ENCODE results near the gene KPNA4.
"Not testable (repeated sequence)": the region's sequence is repeated elsewhere in the genome, so short reads cannot be mapped to it uniquely, and the experiment has no call there.

KPNA4 gene

GRCh38 chr3:160611141-160611540, 45.8 kb upstream of the KPNA4 start:
- TF ChIP-seq CTCF (IDR thresholded peaks at IDR 0.05; ENCODE audit: borderline replicate concordance, extremely low read depth, low read length, poor library complexity, severe bottlenecking) (no peak), EZH2 (IDR thresholded peaks at IDR 0.05; ENCODE audit: borderline replicate concordance, low read depth, low read length, severe bottlenecking) (no peak)
- H3K27me3 ChIP-seq (ENCODE audit: insufficient read depth, low read length, poor library complexity): no peaks in the 10 kb centered on the region
- H3K36me3 ChIP-seq (ENCODE audit: insufficient read depth, low read length): no peaks in the 10 kb centered on the region
- no peaks in the 10 kb centered on the region for H3K79me2 ChIP-seq (ENCODE audit: insufficient read depth, low read length)
- H3K4me3 ChIP-seq (ENCODE audit: low read depth in 1 of 2, low read length in 2 of 2): no peak overlapping the region
- ATAC-seq (ENCODE audit: insufficient read depth, low read depth) (no peak), DNase-seq (no peak)
- no peaks in the 10 kb centered on the region for H3K9me3 ChIP-seq (ENCODE audit: insufficient read depth, low read length, severe bottlenecking)
- no peak overlapping the region for H3K9ac ChIP-seq (ENCODE audit: low read depth, low read length)
- no peak overlapping the region for H3K4me2 ChIP-seq (ENCODE audit: insufficient read depth, low read length)
- H4K20me1 ChIP-seq (ENCODE audit: insufficient read depth, low read length): no peaks in the 10 kb centered on the region
- no peak overlapping the region for H3K27ac ChIP-seq (ENCODE audit: low read length)
- H2AFZ ChIP-seq (ENCODE audit: low read depth, low read length): no peak overlapping the region
- no peaks in the 10 kb centered on the region for H3K4me1 ChIP-seq (ENCODE audit: insufficient read depth, low read length)

- ATAC-seq (ENCODE audit: insufficient read depth, low read depth) (no peak), DNase-seq (no peak)
- Histone ChIP-seq H3K27ac (ENCODE audit: low read length) (no peak overlapping the region), H2AFZ (ENCODE audit: low read depth, low read length) (no peak overlapping the region), H3K79me2 (ENCODE audit: insufficient read depth, low read length) (no peaks in the 10 kb centered on the region), H3K4me3 (ENCODE audit: low read depth in 1 of 2, low read length in 2 of 2) (no peak overlapping the region), H3K4me2 (ENCODE audit: insufficient read depth, low read length) (no peak overlapping the region), H3K9ac (ENCODE audit: low read depth, low read length) (no peak overlapping the region), H3K9me3 (ENCODE audit: insufficient read depth, low read length, severe bottlenecking) (no peaks in the 10 kb centered on the region), H3K27me3 (ENCODE audit: insufficient read depth, low read length, poor library complexity) (no peaks in the 10 kb centered on the region), H3K4me1 (ENCODE audit: insufficient read depth, low read length) (no peaks in the 10 kb centered on the region), H4K20me1 (ENCODE audit: insufficient read depth, low read length) (no peaks in the 10 kb centered on the region), H3K36me3 (ENCODE audit: insufficient read depth, low read length) (no peaks in the 10 kb centered on the region)
- no peak for TF ChIP-seq EZH2 (IDR thresholded peaks at IDR 0.05; ENCODE audit: borderline replicate concordance, low read depth, low read length, severe bottlenecking)
- TF ChIP-seq CTCF (IDR thresholded peaks at IDR 0.05; ENCODE audit: borderline replicate concordance, extremely low read depth, low read length, poor library complexity, severe bottlenecking): no peak
These were observed 43.5 kb upstream of the KPNA4 start for GRCh38 chr3:160608870-160609269.

GRCh38 chr3:160607826-160608225, 42.5 kb upstream of the KPNA4 start:
- H2AFZ ChIP-seq (ENCODE audit: low read depth, low read length): no peak overlapping the region
- DNase-seq (no peak), ATAC-seq (ENCODE audit: insufficient read depth, low read depth) (no peak)
- no peak overlapping the region for H3K9ac ChIP-seq (ENCODE audit: low read depth, low read length)
- H3K9me3 ChIP-seq (ENCODE audit: insufficient read depth, low read length, severe bottlenecking): no peaks in the 10 kb centered on the region
- no peaks in the 10 kb centered on the region for H4K20me1 ChIP-seq (ENCODE audit: insufficient read depth, low read length)
- TF ChIP-seq CTCF (IDR thresholded peaks at IDR 0.05; ENCODE audit: borderline replicate concordance, extremely low read depth, low read length, poor library complexity, severe bottlenecking): no peak
- no peak for TF ChIP-seq EZH2 (IDR thresholded peaks at IDR 0.05; ENCODE audit: borderline replicate concordance, low read depth, low read length, severe bottlenecking)
- H3K79me2 ChIP-seq (ENCODE audit: insufficient read depth, low read length): no peaks in the 10 kb centered on the region
- no peak overlapping the region for H3K27ac ChIP-seq (ENCODE audit: low read length)
- H3K27me3 ChIP-seq (ENCODE audit: insufficient read depth, low read length, poor library complexity): no peaks in the 10 kb centered on the region
- no peak overlapping the region for H3K4me3 ChIP-seq (ENCODE audit: low read depth in 1 of 2, low read length in 2 of 2)
- no peaks in the 10 kb centered on the region for H3K36me3 ChIP-seq (ENCODE audit: insufficient read depth, low read length)
- no peaks in the 10 kb centered on the region for H3K4me1 ChIP-seq (ENCODE audit: insufficient read depth, low read length)
- H3K4me2 ChIP-seq (ENCODE audit: insufficient read depth, low read length): no peak overlapping the region

- no peaks in the 10 kb centered on the region for H3K27me3 ChIP-seq (ENCODE audit: insufficient read depth, low read length, poor library complexity)
- H3K79me2 ChIP-seq (ENCODE audit: insufficient read depth, low read length): no peaks in the 10 kb centered on the region
- H3K4me1 ChIP-seq (ENCODE audit: insufficient read depth, low read length): no peaks in the 10 kb centered on the region
- no peaks in the 10 kb centered on the region for H3K36me3 ChIP-seq (ENCODE audit: insufficient read depth, low read length)
- no peak overlapping the region for H2AFZ ChIP-seq (ENCODE audit: low read depth, low read length)
- ATAC-seq (ENCODE audit: insufficient read depth, low read depth) (no peak), DNase-seq (no peak)
- H4K20me1 ChIP-seq (ENCODE audit: insufficient read depth, low read length): no peaks in the 10 kb centered on the region
- H3K4me2 ChIP-seq (ENCODE audit: insufficient read depth, low read length): no peak overlapping the region
- TF ChIP-seq CTCF (IDR thresholded peaks at IDR 0.05; ENCODE audit: borderline replicate concordance, extremely low read depth, low read length, poor library complexity, severe bottlenecking) (no peak), EZH2 (IDR thresholded peaks at IDR 0.05; ENCODE audit: borderline replicate concordance, low read depth, low read length, severe bottlenecking) (no peak)
- H3K4me3 ChIP-seq (ENCODE audit: low read depth in 1 of 2, low read length in 2 of 2): no peak overlapping the region
- no peak overlapping the region for H3K9ac ChIP-seq (ENCODE audit: low read depth, low read length)
- no peaks in the 10 kb centered on the region for H3K9me3 ChIP-seq (ENCODE audit: insufficient read depth, low read length, severe bottlenecking)
- no peak overlapping the region for H3K27ac ChIP-seq (ENCODE audit: low read length)
These were observed 39.9 kb upstream of the KPNA4 start for GRCh38 chr3:160605315-160605714.

GRCh38 chr3:160603845-160604244, 38.5 kb upstream of the KPNA4 start:
- not testable (repeated sequence) for DNase-seq; H2AFZ ChIP-seq (ENCODE audit: low read depth, low read length); H3K27me3 ChIP-seq (ENCODE audit: insufficient read depth, low read length, poor library complexity); H3K4me3 ChIP-seq (ENCODE audit: low read depth in 1 of 2, low read length in 2 of 2); H4K20me1 ChIP-seq (ENCODE audit: insufficient read depth, low read length); ATAC-seq (ENCODE audit: insufficient read depth, low read depth); H3K4me1 ChIP-seq (ENCODE audit: insufficient read depth, low read length); H3K4me2 ChIP-seq (ENCODE audit: insufficient read depth, low read length); H3K79me2 ChIP-seq (ENCODE audit: insufficient read depth, low read length); H3K27ac ChIP-seq (ENCODE audit: low read length); H3K36me3 ChIP-seq (ENCODE audit: insufficient read depth, low read length); H3K9me3 ChIP-seq (ENCODE audit: insufficient read depth, low read length, severe bottlenecking); H3K9ac ChIP-seq (ENCODE audit: low read depth, low read length)
